ENCODE results near the gene FGD6. TPM values are rescaled to one million over a fixed set of nuclear protein-coding genes. Genes with fewer than 3 reads are reported as not detected.

The FGD6 gene
- total RNA-seq, 1 donor from 2014 or later = 26.3 TPM

DNA sequence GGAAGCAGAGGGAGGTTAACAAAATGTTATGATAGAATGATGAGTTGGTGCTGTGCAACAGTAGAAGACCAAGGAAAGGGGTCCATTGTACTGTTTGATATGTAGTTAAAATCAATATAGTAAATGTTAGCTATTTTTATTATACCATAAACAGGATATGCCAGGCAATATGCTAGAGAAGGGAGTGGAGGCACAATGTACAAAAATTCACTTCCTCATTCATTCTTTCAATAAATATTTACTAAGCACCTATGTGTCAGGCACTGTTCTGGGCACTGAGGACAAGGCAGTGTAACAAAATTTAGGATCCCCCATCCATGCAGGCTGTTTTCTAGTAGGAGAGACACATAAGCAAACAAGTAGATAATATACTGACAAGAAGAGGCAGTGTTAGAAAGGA is 25.0 kb downstream of the FGD6 start:
- DNase-seq = no peak
- intact Hi-C loops (cut with micrococcal nuclease) = no loop called here

DNA sequence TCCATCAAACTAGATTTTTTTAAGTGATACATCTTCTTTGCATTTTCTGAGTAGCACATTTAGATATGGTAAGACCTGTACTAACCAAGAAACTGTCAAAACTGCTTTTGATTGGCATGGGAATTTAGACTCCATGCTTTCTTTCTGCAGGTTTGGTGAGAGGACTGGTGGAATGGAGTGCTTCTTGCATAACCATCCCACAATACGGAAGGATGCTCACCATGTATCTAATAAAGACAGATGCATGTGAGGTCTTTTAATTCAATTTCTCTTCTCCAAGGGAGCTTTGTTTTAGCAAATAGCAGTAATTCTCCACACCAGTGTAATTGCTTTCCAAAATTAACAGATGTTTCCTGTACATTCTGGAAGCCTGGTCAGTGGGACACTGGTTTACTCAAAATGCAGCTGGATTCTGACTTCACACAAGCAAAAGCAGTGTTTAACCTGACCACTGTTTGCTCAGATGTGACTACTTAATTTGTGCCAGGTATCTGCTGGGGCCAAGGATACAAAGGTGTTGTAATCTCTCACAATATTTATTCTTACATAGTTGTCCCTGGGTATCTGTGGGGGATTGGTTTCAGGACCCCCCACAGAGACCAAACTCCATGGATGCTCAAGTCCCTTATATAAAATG is 26.1 kb downstream of the FGD6 start:
- no peak for TF ChIP-seq CTCF (IDR thresholded peaks at IDR 0.05; ENCODE audit: borderline replicate concordance)
- Histone ChIP-seq H3K4me1 (peaks cover 7% of the 10 kb centered on the region), H3K4me3 (no peak overlapping the region), H3K36me3 (no peaks in the 10 kb centered on the region), H3K27ac (replicated peaks) (no peak overlapping the region), H3K9me3 (replicated peaks) (no peaks in the 10 kb centered on the region), H3K27me3 (ENCODE audit: low read depth) (no peaks in the 10 kb centered on the region)
- intact Hi-C loops (cut with micrococcal nuclease) = no loop called here
- no peak for DNase-seq

More for the DNA sequence above, 25.0 kb downstream of the FGD6 start:
- no peak for TF ChIP-seq CTCF (IDR thresholded peaks at IDR 0.05; ENCODE audit: borderline replicate concordance)
- Histone ChIP-seq H3K9me3 (replicated peaks) (no peaks in the 10 kb centered on the region), H3K36me3 (no peaks in the 10 kb centered on the region), H3K4me1 (peaks cover 7% of the 10 kb centered on the region), H3K27me3 (ENCODE audit: low read depth) (no peaks in the 10 kb centered on the region), H3K27ac (replicated peaks) (no peak overlapping the region), H3K4me3 (no peak overlapping the region)

DNA sequence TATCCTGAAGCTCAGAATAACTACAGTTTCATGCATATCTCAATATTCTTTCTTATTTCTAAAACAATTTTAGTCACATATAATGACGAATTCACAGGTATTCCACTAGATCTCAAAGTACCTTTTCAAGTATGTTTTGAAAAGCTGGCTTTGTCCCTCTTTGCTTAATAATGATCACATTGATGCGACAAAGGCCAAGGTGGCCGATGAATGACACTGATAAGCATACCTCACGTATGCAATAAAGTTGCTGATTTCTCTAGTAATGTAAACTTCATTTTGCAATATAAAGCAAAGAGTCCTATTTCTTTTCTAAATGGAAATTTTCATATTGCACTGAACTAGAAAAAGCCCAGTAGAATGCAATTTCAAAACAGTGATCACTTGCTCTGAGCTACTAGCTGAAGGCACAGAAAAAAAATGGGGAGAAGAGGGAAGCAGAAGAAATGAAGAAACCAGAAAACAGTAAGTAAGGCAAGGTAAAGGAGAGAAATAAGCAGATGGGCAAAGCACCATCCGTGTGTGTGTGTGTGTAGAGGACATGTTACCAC is 29.3 kb downstream of the FGD6 start:
- DNase-seq = no peak
- intact Hi-C loops (cut with micrococcal nuclease) = no loop called here
- no peak overlapping the region for H3K4me3 ChIP-seq
- TF ChIP-seq CTCF (IDR thresholded peaks at IDR 0.05; ENCODE audit: borderline replicate concordance) = no peak
- peaks cover 7% of the 10 kb centered on the region for H3K4me1 ChIP-seq
- H3K9me3 ChIP-seq (replicated peaks) = no peaks in the 10 kb centered on the region
- H3K36me3 ChIP-seq = no peaks in the 10 kb centered on the region
- no peaks in the 10 kb centered on the region for H3K27me3 ChIP-seq (ENCODE audit: low read depth)
- H3K27ac ChIP-seq (replicated peaks) = no peak overlapping the region

- Histone ChIP-seq H3K36me3 (no peaks in the 10 kb centered on the region), H3K4me1 (peaks cover 14% of the 10 kb centered on the region), H3K27me3 (ENCODE audit: low read depth) (no peaks in the 10 kb centered on the region), H3K4me3 (no peak overlapping the region), H3K9me3 (replicated peaks) (no peaks in the 10 kb centered on the region), H3K27ac (replicated peaks) (no peak overlapping the region)
- no peak for TF ChIP-seq CTCF (IDR thresholded peaks at IDR 0.05; ENCODE audit: borderline replicate concordance)
- intact Hi-C loops (cut with micrococcal nuclease) = no loop called here
- no peak for DNase-seq
These were observed 31.4 kb downstream of the FGD6 start for GRCh38 chr12:95185854-95186253.

DNA sequence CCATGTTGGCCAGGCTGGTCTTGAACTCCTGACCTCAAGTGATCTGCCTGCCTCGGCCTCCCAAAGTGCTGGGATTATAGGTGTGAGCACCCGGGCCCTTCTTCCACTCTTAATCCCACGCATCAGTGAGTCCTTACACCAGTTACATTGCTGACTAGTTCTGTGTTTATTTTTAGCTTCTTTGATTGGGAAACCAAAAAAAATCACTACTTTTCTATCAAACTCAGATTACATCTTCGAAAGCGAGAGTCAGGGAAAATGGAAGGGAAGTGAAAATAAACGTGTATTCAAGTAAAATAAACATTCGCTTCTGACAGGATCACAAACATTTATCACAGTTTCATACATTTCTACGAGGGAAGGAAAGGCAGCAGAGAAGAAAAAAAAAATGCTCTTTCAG is 32.2 kb downstream of the FGD6 start:
- TF ChIP-seq CTCF (IDR thresholded peaks at IDR 0.05; ENCODE audit: borderline replicate concordance) = no peak
- no peak overlapping the region for H3K4me3 ChIP-seq
- no peak overlapping the region for H3K27ac ChIP-seq (replicated peaks)
- intact Hi-C loops (cut with micrococcal nuclease) = no loop called here
- no peaks in the 10 kb centered on the region for H3K36me3 ChIP-seq
- H3K4me1 ChIP-seq = peaks cover 15% of the 10 kb centered on the region
- H3K27me3 ChIP-seq (ENCODE audit: low read depth) = no peaks in the 10 kb centered on the region
- no peak for DNase-seq
- no peaks in the 10 kb centered on the region for H3K9me3 ChIP-seq (replicated peaks)

Measured in left ventricle myocardium inferior (tissue), 1 donor.